Effector memory CD8-positive, alpha-beta T cell (primary cell): ENCODE data around the gene GPSM1.
A peak's percentile ranks its signal among the peaks of the same experiment; 100 is the strongest.
"Not testable (repeated sequence)": the region's sequence is repeated elsewhere in the genome, so short reads cannot be mapped to it uniquely, and the experiment has no call there.

Experiments used
- ATAC-seq: fragments of 150-1000 bp; cut with Tn5 transposase; replicated peaks from 2 replicates; pipeline ENCODE4 v1.10.0; 2021; ENCODE audit warnings: mild to moderate bottlenecking, moderate library complexity
- DNase-seq, 3 experiments: peaks; one replicate each; pipeline ENCODE4 v3.0.0; 2021
- H3K27ac Mint-ChIP-seq, 2 donors: one replicate each; pipeline ENCODE4 v1.8.0; 2022; ENCODE audit warnings: mild to moderate bottlenecking in 2 of 2, mixed read lengths in 2 of 2, moderate library complexity in 2 of 2
- H3K27me3 Mint-ChIP-seq, 2 donors: one replicate each; pipeline ENCODE4 v1.8.0; 2022; ENCODE audit warnings: mixed read lengths in 2 of 2
- H3K36me3 Mint-ChIP-seq: one replicate; pipeline ENCODE4 v1.8.0; 2022; ENCODE audit warnings: mild to moderate bottlenecking, moderate library complexity, mixed read lengths; ENCODE audit not compliant: insufficient read depth
- H3K4me1 Mint-ChIP-seq, 2 donors: one replicate each; pipeline ENCODE4 v1.8.0; 2022; ENCODE audit warnings: low read depth in 2 of 2, mixed read lengths in 2 of 2
- H3K4me3 Mint-ChIP-seq, 2 donors: one replicate each; pipeline ENCODE4 v1.8.0; 2022; ENCODE audit warnings: mild to moderate bottlenecking in 2 of 2, mixed read lengths in 2 of 2, moderate library complexity in 2 of 2
- H3K9me3 Mint-ChIP-seq, 2 donors: one replicate each; pipeline ENCODE4 v1.8.0; 2022; ENCODE audit warnings: mixed read lengths in 2 of 2

The GPSM1 gene

DNA sequence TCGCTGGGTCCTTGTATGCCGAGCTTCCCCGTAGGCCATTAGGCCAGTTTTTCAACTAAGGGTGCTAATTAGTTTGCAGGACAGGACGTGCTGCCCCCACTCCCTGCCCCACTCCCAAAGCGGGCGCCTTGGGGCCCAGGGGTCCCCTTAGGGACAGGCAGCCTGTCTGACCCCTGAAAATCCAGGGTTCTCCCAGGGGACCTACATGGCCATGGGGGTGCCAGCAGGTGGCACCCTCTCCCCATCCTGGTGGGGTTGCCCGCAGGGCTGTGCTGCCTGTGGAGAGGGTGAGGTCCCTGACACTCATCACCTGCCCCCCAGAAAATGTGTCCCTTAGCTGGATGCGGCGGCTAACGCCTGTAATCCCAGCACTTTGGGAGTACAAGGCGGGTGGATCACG is 14.9 kb upstream of the GPSM1 start:
- Mint-ChIP-seq H3K4me1 (peaks cover 16 to 20% of the 10 kb centered on the region in 2 donors), H3K4me3 (no peak overlapping the region), H3K27ac (no peak overlapping the region), H3K9me3 (peaks cover 17 to 22% of the 10 kb centered on the region in 2 donors), H3K27me3 (no peaks in the 10 kb centered on the region), H3K36me3 (peaks cover 21% of the 10 kb centered on the region)
- peak in 1 of 3 experiments; percentile 32 for DNase-seq
- no peak for ATAC-seq

- ATAC-seq, result no peak
- H3K27ac Mint-ChIP-seq, result no peak overlapping the region
- H3K36me3 Mint-ChIP-seq, result peaks cover 21% of the 10 kb centered on the region
- no peak overlapping the region for H3K4me3 Mint-ChIP-seq
- peaks cover 17 to 22% of the 10 kb centered on the region in 2 donors for H3K9me3 Mint-ChIP-seq
- peaks cover 16 to 20% of the 10 kb centered on the region in 2 donors for H3K4me1 Mint-ChIP-seq
- no peaks in the 10 kb centered on the region for H3K27me3 Mint-ChIP-seq
- DNase-seq, result no peak
Measured at GRCh38 chr9:136313111-136314055, 14.0 kb upstream of the GPSM1 start.

GRCh38 chr9:136314056-136314416 is 13.3 kb upstream of the GPSM1 start:
- peaks cover 16 to 20% of the 10 kb centered on the region in 2 donors for H3K4me1 Mint-ChIP-seq
- peaks cover 21% of the 10 kb centered on the region for H3K36me3 Mint-ChIP-seq
- no peak for ATAC-seq
- DNase-seq, result no peak
- no peaks in the 10 kb centered on the region for H3K27me3 Mint-ChIP-seq
- peaks cover 17 to 22% of the 10 kb centered on the region in 2 donors for H3K9me3 Mint-ChIP-seq
- H3K27ac Mint-ChIP-seq, result no peak overlapping the region
- H3K4me3 Mint-ChIP-seq, result no peak overlapping the region

DNA sequence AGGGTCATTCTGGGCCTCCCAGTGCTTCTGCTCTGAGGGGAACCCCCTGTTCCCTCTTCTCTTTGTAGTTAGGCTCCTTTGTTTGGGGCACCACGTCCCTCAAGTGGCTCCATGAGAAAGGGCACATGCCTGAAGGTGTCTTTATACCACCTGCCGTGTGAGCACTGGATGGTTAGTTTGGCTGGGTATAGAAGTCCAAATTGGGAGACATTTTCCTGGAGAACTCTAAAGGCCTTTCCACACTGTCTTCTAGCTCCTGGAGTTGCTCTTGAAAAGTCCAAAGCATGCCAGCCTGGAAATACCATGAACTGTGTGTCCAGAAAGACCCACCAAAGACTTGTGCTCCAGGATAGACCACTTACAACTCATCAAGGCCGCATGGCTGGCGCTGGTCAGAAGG is 12.4 kb upstream of the GPSM1 start:
- DNase-seq, result no peak
- H3K9me3 Mint-ChIP-seq, result peaks cover 17 to 22% of the 10 kb centered on the region in 2 donors
- H3K4me1 Mint-ChIP-seq, result peaks cover 16 to 20% of the 10 kb centered on the region in 2 donors
- H3K27me3 Mint-ChIP-seq, result no peaks in the 10 kb centered on the region
- peaks cover 25% of the 10 kb centered on the region for H3K36me3 Mint-ChIP-seq
- peak overlapping the region; percentile 99 for H3K27ac Mint-ChIP-seq
- ATAC-seq, result no peak
- peak overlapping the region; percentile 65 to 71 for H3K4me3 Mint-ChIP-seq

DNA sequence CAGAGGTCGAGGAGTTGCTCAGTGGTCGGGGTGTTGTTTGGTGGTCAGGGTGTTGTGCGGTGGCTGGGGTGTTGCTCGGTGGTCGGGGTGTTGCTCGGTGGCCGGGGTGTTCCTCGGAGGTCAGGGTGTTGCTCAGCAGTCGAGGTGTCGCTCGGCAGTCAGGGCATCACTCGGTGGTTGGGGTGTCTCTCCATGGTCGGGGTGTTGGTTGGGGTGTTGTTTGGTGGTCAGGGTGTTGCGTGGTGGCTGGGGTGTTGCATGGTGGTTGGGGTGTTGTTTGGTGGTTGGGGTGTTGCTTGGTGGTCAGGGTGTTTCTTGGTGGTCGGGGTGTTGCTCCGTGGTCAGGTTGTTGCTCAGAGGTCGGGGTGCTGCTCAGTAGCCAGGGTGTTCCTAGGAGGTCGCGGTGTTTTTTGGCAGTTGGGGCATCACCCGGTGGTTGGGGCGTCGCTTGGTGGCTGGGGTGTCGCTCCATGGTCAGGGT is 11.0 kb upstream of the GPSM1 start:
- peaks cover 25% of the 10 kb centered on the region for H3K36me3 Mint-ChIP-seq
- peak; percentile 76 for ATAC-seq
- DNase-seq, result peak; percentile 73 to 82 (median 74)
- H3K4me3 Mint-ChIP-seq, result peak overlapping the region; percentile 65 to 71
- H3K9me3 Mint-ChIP-seq, result peaks cover 17 to 22% of the 10 kb centered on the region in 2 donors
- H3K27ac Mint-ChIP-seq, result peak overlapping the region; percentile 99
- no peaks in the 10 kb centered on the region for H3K27me3 Mint-ChIP-seq
- peaks cover 16 to 20% of the 10 kb centered on the region in 2 donors for H3K4me1 Mint-ChIP-seq

GRCh38 chr9:136316896-136317676 is 10.3 kb upstream of the GPSM1 start:
- peaks cover 16 to 20% of the 10 kb centered on the region in 2 donors for H3K4me1 Mint-ChIP-seq
- ATAC-seq (no peak), DNase-seq (no peak)
- H3K27me3 Mint-ChIP-seq, result no peaks in the 10 kb centered on the region
- peaks cover 25% of the 10 kb centered on the region for H3K36me3 Mint-ChIP-seq
- peak overlapping the region; percentile 99 for H3K27ac Mint-ChIP-seq
- peak overlapping the region; percentile 65 to 71 for H3K4me3 Mint-ChIP-seq
- H3K9me3 Mint-ChIP-seq, result peaks cover 17 to 22% of the 10 kb centered on the region in 2 donors

GRCh38 chr9:136317695-136318094 is 9.6 kb upstream of the GPSM1 start:
- peaks cover 17 to 22% of the 10 kb centered on the region in 2 donors for H3K9me3 Mint-ChIP-seq
- ATAC-seq, result no peak
- no peak overlapping the region for H3K27ac Mint-ChIP-seq
- H3K27me3 Mint-ChIP-seq, result no peaks in the 10 kb centered on the region
- H3K4me3 Mint-ChIP-seq, result no peak overlapping the region
- peaks cover 25% of the 10 kb centered on the region for H3K36me3 Mint-ChIP-seq
- peaks cover 16 to 20% of the 10 kb centered on the region in 2 donors for H3K4me1 Mint-ChIP-seq
- DNase-seq, result no peak

DNA sequence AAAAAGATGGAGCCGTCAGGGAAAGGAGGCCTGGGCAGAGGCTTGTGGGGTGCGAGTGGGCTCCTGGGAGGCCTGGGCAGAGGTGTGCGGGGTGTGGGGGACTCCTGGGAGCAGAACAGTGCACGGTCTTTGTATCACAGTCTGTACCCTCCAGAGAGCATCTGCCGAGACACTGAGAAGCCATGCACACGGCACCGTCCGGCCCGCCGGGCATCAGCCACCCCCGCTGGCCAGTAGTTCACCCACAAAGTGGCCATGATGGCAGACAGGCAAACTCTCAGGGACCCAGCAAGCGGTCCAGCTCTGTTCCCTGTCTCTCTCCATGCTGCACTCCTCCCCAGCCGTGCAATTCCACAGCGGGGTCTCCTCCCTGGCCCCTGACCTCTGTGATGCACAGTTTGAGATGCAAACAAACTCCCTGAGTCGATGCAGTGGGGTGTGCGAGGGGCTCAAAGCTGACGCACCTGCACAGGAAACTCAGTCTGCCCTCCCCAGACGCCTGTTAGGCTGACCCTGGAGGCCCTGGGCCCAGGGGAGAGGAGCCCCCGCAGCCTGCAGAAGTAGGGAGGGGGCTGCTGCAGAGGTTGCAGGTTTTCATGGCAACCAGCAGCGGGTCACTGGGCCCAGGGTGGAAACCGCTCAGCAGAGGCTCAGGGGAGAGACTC is 9.1 kb upstream of the GPSM1 start:
- Mint-ChIP-seq H3K36me3 (peaks cover 25% of the 10 kb centered on the region), H3K9me3 (peaks cover 17 to 22% of the 10 kb centered on the region in 2 donors), H3K27ac (no peak overlapping the region), H3K27me3 (no peaks in the 10 kb centered on the region), H3K4me1 (peaks cover 16 to 21% of the 10 kb centered on the region in 2 donors), H3K4me3 (no peak overlapping the region)
- ATAC-seq, result no peak
- DNase-seq, result no peak

DNA sequence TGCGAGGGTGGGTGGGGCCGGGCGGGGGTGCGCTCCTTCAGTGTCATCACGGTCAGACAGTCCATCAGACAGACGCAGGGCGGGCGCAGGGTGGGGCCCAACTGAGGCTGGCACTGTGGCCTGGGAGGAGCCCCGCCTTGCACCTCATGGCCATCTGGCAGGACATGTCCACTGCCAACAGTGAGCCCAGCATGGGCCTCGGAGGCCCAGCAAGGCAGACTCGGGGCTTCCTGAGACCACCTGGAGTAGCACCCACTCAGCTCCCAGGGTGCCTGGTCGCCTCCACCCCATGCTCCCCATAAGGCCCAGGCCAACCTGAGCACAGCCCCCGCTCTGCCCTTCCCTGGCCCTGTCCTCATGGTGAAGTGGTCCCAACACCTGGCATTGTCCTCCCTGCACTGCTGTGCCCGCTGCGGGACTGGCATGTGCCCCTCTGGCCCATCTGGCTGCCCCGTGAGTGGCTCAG is 8.5 kb upstream of the GPSM1 start:
- H3K27me3 Mint-ChIP-seq, result no peaks in the 10 kb centered on the region
- H3K4me1 Mint-ChIP-seq, result peaks cover 16 to 22% of the 10 kb centered on the region in 2 donors
- H3K4me3 Mint-ChIP-seq, result no peak overlapping the region
- H3K9me3 Mint-ChIP-seq, result peaks cover 17 to 22% of the 10 kb centered on the region in 2 donors
- no peak for ATAC-seq
- peaks cover 25% of the 10 kb centered on the region for H3K36me3 Mint-ChIP-seq
- DNase-seq, result no peak
- no peak overlapping the region for H3K27ac Mint-ChIP-seq

GRCh38 chr9:136319244-136319643 is 8.1 kb upstream of the GPSM1 start:
- H3K27ac Mint-ChIP-seq, ATAC-seq, DNase-seq, H3K27me3 Mint-ChIP-seq, H3K4me3 Mint-ChIP-seq: not testable (repeated sequence)
- H3K9me3 Mint-ChIP-seq, result peaks cover 17 to 22% of the 10 kb centered on the region in 2 donors
- H3K4me1 Mint-ChIP-seq, result peaks cover 16 to 22% of the 10 kb centered on the region in 2 donors
- H3K36me3 Mint-ChIP-seq, result peaks cover 25% of the 10 kb centered on the region

GRCh38 chr9:136319955-136320354 is 7.4 kb upstream of the GPSM1 start:
- not testable (repeated sequence) for DNase-seq, H3K27ac Mint-ChIP-seq, H3K27me3 Mint-ChIP-seq, H3K4me3 Mint-ChIP-seq, ATAC-seq
- Mint-ChIP-seq H3K36me3 (peaks cover 22% of the 10 kb centered on the region), H3K9me3 (peaks cover 12 to 16% of the 10 kb centered on the region in 2 donors), H3K4me1 (peaks cover 16 to 22% of the 10 kb centered on the region in 2 donors)

GRCh38 chr9:136320972-136321371 is 6.4 kb upstream of the GPSM1 start:
- not testable (repeated sequence) for H3K4me3 Mint-ChIP-seq, H3K27ac Mint-ChIP-seq, H3K27me3 Mint-ChIP-seq, ATAC-seq, DNase-seq, H3K9me3 Mint-ChIP-seq
- Mint-ChIP-seq H3K36me3 (peaks cover 16% of the 10 kb centered on the region), H3K4me1 (peaks cover 9 to 13% of the 10 kb centered on the region in 2 donors)

DNA sequence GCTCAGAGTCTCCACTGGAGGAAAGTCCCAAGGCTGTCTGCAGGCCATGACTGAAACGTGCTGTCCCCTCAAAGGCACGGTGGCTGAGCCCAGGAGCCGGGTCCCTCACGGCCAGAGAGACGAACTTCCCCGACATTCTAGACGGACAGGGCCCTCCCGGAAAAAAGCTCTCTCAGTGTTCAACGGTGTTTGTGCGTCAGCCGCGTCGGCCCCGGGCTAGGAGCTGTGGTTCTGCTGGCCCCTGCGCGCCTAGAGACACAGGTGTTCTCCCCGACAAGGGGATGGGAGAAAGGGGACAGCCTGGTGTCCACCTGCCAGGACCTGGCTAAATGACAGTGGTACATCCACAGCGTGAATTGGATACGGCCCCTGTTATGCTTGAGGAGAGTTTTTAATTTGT is 5.8 kb upstream of the GPSM1 start:
- no peaks in the 10 kb centered on the region for H3K27me3 Mint-ChIP-seq

More for the DNA sequence above, 5.8 kb upstream of the GPSM1 start:
- no peak overlapping the region for H3K27ac Mint-ChIP-seq
- H3K36me3 Mint-ChIP-seq, result peaks cover 11% of the 10 kb centered on the region
- peaks cover 0 to under 1% of the 10 kb centered on the region in 2 donors for H3K9me3 Mint-ChIP-seq
- peaks cover 4 to 7% of the 10 kb centered on the region in 2 donors for H3K4me1 Mint-ChIP-seq
- ATAC-seq (no peak), DNase-seq (no peak)
- no peak overlapping the region for H3K4me3 Mint-ChIP-seq
